ENCODE measurements around the gene ESAM. TPM values are rescaled to one million over a fixed set of nuclear protein-coding genes. Genes with fewer than 3 reads are reported as not detected.

ESAM gene
- total and polyA plus RNA-seq, 10 of the 15 experiments (the other 5 are each of a cell fraction or from before 2014, with no cell fraction given) = 2.7 to 43.6 (median 19.5) TPM

DNA sequence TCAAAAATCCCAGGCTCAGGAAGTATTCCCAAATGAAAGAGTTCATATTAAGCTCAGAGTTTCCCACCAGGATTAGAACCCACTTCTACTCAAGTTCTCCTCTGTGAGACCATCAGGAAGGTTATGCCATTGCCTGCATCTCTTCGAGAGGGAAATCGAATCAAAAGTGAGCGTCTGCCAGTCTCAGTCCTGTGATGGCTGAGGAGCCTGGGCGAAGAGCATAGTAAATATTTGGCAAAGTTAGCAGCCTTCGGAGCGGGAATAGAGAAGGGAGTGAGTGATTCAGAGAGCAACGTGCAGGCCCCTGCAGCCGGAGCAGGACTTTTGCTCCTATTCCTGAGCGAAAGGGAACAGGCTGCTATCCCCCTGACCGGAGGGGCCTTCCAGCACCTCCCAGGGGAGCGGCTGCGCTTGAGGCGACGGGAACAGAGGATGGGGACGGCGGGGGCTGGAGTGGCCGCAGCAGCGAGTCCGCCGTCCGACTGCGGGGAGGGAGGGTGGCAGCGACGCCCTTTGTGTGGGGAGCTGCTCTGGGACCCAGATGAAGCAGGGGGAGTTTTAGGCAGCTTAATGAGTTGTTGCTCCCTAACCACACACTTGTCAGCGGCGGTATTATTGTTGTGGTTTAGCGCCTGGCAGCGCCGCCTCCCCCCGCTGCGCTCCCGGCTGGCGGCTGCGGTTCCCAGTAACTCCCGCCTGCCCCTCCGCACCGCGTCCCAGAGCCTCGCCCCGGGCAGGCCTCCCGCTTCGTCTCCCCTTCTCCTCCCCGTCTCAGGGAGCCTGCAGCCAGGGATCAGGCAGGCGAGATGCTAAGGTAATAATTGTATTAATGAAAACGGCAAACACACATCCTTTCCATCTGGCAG is 44.1 kb downstream of the ESAM start (continued):
- TF ChIP-seq, protein P1, sequence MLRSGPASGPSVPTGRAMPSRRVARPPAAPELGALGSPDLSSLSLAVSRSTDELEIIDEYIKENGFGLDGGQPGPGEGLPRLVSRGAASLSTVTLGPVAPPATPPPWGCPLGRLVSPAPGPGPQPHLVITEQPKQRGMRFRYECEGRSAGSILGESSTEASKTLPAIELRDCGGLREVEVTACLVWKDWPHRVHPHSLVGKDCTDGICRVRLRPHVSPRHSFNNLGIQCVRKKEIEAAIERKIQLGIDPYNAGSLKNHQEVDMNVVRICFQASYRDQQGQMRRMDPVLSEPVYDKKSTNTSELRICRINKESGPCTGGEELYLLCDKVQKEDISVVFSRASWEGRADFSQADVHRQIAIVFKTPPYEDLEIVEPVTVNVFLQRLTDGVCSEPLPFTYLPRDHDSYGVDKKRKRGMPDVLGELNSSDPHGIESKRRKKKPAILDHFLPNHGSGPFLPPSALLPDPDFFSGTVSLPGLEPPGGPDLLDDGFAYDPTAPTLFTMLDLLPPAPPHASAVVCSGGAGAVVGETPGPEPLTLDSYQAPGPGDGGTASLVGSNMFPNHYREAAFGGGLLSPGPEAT (IDR thresholded peaks at IDR 0.05; ENCODE audit: low read depth) = 0 out of 2 replicates have a peak, but pooled peaks have one; percentile 38
- TF ChIP-seq TCF12 (IDR thresholded peaks at IDR 0.05; ENCODE audit: low read depth, low read length) = no peak
- TF ChIP-seq MXI1 (IDR thresholded peaks at IDR 0.05; ENCODE audit: low read depth, low read length) = peak; percentile 38; the same call in 1 of the 2 replicates
- TF ChIP-seq BCL11A (IDR thresholded peaks at IDR 0.05; ENCODE audit: low read depth, low read length) = peak; percentile 20; the same call in 1 of the 2 replicates
- TF ChIP-seq SP1 (IDR thresholded peaks at IDR 0.05; ENCODE audit: low read depth, low read length) = no peak
- TF ChIP-seq SKIL (IDR thresholded peaks at IDR 0.05; ENCODE audit: low read depth, poor library complexity, severe bottlenecking) = no peak
- no peak for TF ChIP-seq PAX5 (IDR thresholded peaks at IDR 0.05; ENCODE audit: borderline replicate concordance, low read depth, low read length)
- TF ChIP-seq DPF2 (IDR thresholded peaks at IDR 0.05) = peak; percentile 81
- TF ChIP-seq, protein P2, sequence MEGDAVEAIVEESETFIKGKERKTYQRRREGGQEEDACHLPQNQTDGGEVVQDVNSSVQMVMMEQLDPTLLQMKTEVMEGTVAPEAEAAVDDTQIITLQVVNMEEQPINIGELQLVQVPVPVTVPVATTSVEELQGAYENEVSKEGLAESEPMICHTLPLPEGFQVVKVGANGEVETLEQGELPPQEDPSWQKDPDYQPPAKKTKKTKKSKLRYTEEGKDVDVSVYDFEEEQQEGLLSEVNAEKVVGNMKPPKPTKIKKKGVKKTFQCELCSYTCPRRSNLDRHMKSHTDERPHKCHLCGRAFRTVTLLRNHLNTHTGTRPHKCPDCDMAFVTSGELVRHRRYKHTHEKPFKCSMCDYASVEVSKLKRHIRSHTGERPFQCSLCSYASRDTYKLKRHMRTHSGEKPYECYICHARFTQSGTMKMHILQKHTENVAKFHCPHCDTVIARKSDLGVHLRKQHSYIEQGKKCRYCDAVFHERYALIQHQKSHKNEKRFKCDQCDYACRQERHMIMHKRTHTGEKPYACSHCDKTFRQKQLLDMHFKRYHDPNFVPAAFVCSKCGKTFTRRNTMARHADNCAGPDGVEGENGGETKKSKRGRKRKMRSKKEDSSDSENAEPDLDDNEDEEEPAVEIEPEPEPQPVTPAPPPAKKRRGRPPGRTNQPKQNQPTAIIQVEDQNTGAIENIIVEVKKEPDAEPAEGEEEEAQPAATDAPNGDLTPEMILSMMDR (IDR thresholded peaks at IDR 0.05 in 2 of 3, conservative IDR thresholded peaks at IDR 0.05 in 1 of 3; ENCODE audit: control insufficient read depth in 2 of 3, extremely low read depth in 1 of 3, insufficient read depth in 1 of 3, low read depth in 3 of 3, low read length in 3 of 3) = no peak
- TF ChIP-seq EP300 (IDR thresholded peaks at IDR 0.05; ENCODE audit: borderline replicate concordance in 1 of 2, control insufficient read depth in 1 of 2, low read depth in 2 of 2, low read length in 2 of 2) = peak in 1 of 2 experiments; percentile 60; a peak in 2 of 4 replicates
- 0 out of 2 replicates have a peak, but pooled peaks have one; percentile 33 for TF ChIP-seq MLLT1 (IDR thresholded peaks at IDR 0.05)
- TF ChIP-seq NR2F1 (conservative IDR thresholded peaks at IDR 0.05) = peak; percentile 49
- 0 out of 2 replicates have a peak, but pooled peaks have one; percentile 28 for TF ChIP-seq RB1 (IDR thresholded peaks at IDR 0.05; ENCODE audit: borderline replicate concordance)
- TF ChIP-seq GATAD2B (conservative IDR thresholded peaks at IDR 0.05; ENCODE audit: low read depth) = peak; percentile 82
- no peak for TF ChIP-seq ZNF384 (IDR thresholded peaks at IDR 0.05; ENCODE audit: borderline replicate concordance, low read depth, low read length)
- TF ChIP-seq SPI1 (IDR thresholded peaks at IDR 0.05; ENCODE audit: borderline replicate concordance, insufficient read depth, low read depth, low read length) = no peak
- TF ChIP-seq JUND (IDR thresholded peaks at IDR 0.05; ENCODE audit: low read depth, low read length) = no peak
- TF ChIP-seq SUZ12 (IDR thresholded peaks at IDR 0.05; ENCODE audit: unreplicated experiment) = peak; percentile 48
- TF ChIP-seq IKZF1 (conservative IDR thresholded peaks at IDR 0.05) = peak; percentile 90
- peak; percentile 65 for TF ChIP-seq RUNX3 (IDR thresholded peaks at IDR 0.05; ENCODE audit: low read length)
- no peak for TF ChIP-seq BMI1 (IDR thresholded peaks at IDR 0.05; ENCODE audit: borderline replicate concordance)
- TF ChIP-seq CEBPB (IDR thresholded peaks at IDR 0.05; ENCODE audit: borderline replicate concordance in 1 of 2, low read depth in 2 of 2, low read length in 2 of 2) = no peak

All from GM12878 (cell line).